Upper lobe of left lung (tissue), 6 donors: ENCODE results near the gene CFAP119. TPM values are rescaled to one million over a fixed set of nuclear protein-coding genes. Genes with fewer than 3 reads are reported as not detected.

Experiments used
- ATAC-seq, 2 donors: fragments of 200-7000 bp; cut with Tn5 transposase; one replicate each; pipeline ENCODE4 v1.9.1; 2022; ENCODE audit warnings: mild to moderate bottlenecking in 2 of 2, moderate library complexity in 2 of 2; ENCODE audit not compliant: low FRiP score in 2 of 2
- DNase-seq, 2 donors: peaks; one replicate each; pipeline ENCODE4 v3.0.0-alpha.2; 2019 to 2020
- H3K27ac ChIP-seq, 4 donors: fragments of 200-600 bp; sonication (generic); one replicate each; pipeline ENCODE4 v1.5.1; 2016 to 2019
- H3K27me3 ChIP-seq, 4 donors: fragments of 200-600 bp; sonication (generic); one replicate each; pipeline ENCODE4 v1.5.1; 2017 to 2019
- H3K36me3 ChIP-seq, 4 donors: fragments of 200-600 bp; sonication (generic); one replicate each; pipeline ENCODE4 v1.5.1; 2016 to 2019
- H3K4me1 ChIP-seq, 4 donors: fragments of 200-600 bp; sonication (generic); one replicate each; pipeline ENCODE4 v1.5.1; 2018 to 2019
- H3K4me3 ChIP-seq, 4 donors: fragments of 200-600 bp; sonication (generic); one replicate each; pipeline ENCODE4 v1.5.1; 2017 to 2019; ENCODE audit warnings: mild to moderate bottlenecking in 2 of 4, moderate library complexity in 1 of 4
- H3K9me3 ChIP-seq, 4 donors: fragments of 200-600 bp; sonication (generic); one replicate each; pipeline ENCODE4 v1.5.1; 2018 to 2019
- EP300 ChIP-seq, 4 donors: sonication (generic); formaldehyde crosslinking; IDR thresholded peaks; one replicate each; pipeline ENCODE4 v1.5.1; 2017; ENCODE audit warnings: antibody characterized with exemption in 4 of 4, control low read depth in 2 of 4
- POLR2A ChIP-seq, 4 donors: fragments of 450-650 bp; IDR thresholded peaks; one replicate each; pipeline ENCODE4 v1.5.1; 2016 to 2017; ENCODE audit warnings: antibody characterized with exemption in 4 of 4, mild to moderate bottlenecking in 2 of 4
- POLR2AphosphoS5 ChIP-seq, 2 donors: sonication (generic); formaldehyde crosslinking; IDR thresholded peaks; one replicate each; pipeline ENCODE4 v1.5.1; 2017; ENCODE audit warnings: antibody characterized with exemption in 2 of 2
- WGBS, 2 donors: methylation state at CpG; one replicate each; pipeline ENCODE4 v1.1.5; 2017 to 2018; 5-methylcytosine and 5-hydroxymethylcytosine counted together
- total RNA-seq, 6 donors: library from RNA; depleted of rRNA in 4 of 6; stranded (reverse); fragments of >200 nt in 4 of 6; gene quantifications; one replicate each; pipeline versions ENCODE4 v1.1.0 to v1.2.1, GENCODE V29; 2016 to 2021
- TF ChIP-seq, protein P1 (sequence below), 6 experiments: fragments of 450-650 bp in 4 of 6; fragments of 200-600 bp in 2 of 6; sonication (generic) in 2 of 6; IDR thresholded peaks; one replicate each; pipeline ENCODE4 v1.5.1; 2016 to 2019; ENCODE audit warnings: antibody characterized with exemption in 6 of 6
- donor health status: DM: no; HTN: no; CAD: no; lungs with moderate emphysema.
- donor health status: DM: no; HTN: yes; CAD: no; lungs with severe emphysema.

Gene CFAP119
- total RNA-seq, 6 donors from 2014 or later: 6.1 to 45.1 (median 16.0) TPM

DNA sequence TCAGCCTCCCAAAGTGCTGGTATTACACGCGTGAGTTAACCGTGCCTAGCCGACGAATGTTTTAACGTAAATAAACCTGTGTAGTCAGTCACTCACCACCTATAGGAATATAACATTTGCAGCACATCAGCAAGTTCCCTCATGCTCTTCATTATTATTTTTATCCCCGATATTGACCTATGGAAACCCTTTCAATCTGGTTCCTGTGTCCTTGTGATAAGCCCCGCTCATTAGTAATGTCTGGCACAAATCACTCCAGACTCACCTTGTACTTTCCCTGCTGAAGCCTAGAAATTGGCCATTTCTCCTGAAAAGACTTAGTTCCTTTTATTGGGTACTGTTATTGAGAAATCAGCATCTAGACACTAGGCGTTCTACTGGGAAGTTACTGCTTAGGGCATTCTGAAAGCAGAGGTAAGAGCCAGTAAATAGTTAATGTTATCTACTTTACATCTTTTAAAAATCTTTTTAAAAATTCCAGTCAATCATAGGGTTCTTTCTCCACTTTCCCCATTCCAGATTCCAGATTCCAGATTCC, 15.2 kb downstream of the CFAP119 start:
- ATAC-seq: no peak
- DNase-seq: no peak
- H3K4me1 ChIP-seq: peaks cover 15 to 20% (median 18%) of the 10 kb centered on the region in 4 donors
- no peak overlapping the region for H3K27ac ChIP-seq
- H3K27me3 ChIP-seq: no peaks in the 10 kb centered on the region
- H3K4me3 ChIP-seq: no peak overlapping the region
- peaks cover 4 to 39% (median 30%) of the 10 kb centered on the region in 4 donors for H3K36me3 ChIP-seq
- WGBS, 2 donors: 85 to 88% methylated on average over 9 of the region's 9 CpGs
- no peaks in the 10 kb centered on the region for H3K9me3 ChIP-seq
- TF ChIP-seq EP300 (IDR thresholded peaks at IDR 0.05) (no peak), POLR2A (IDR thresholded peaks at IDR 0.05) (no peak)

DNA sequence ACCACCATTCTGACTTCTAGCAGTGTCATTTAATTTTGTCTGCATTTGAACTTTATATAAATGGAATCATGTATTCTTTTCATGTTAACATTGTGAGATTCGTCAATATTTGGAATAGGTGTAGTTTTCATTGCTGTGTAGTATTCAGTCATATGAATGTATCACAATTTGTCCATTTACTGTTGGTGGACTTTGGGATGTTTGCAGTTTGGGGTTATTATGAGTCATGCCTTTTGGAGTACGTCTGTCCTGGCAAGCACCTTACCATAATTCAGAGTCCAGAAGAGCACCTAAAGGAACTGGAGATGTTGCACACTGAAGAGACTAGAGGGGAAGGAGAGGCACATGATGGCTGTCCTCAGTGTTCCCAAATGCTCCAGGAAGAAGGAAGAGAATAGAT, 16.8 kb downstream of the CFAP119 start:
- ATAC-seq (no peak), DNase-seq (peak in 1 of 2 donors; percentile 11)
- Histone ChIP-seq H3K27me3 (no peaks in the 10 kb centered on the region), H3K36me3 (peaks cover 0 to 27% (median 22%) of the 10 kb centered on the region in 4 donors), H3K9me3 (no peaks in the 10 kb centered on the region), H3K4me1 (peaks cover 20 to 32% (median 24%) of the 10 kb centered on the region in 4 donors), H3K4me3 (no peak overlapping the region), H3K27ac (no peak overlapping the region)
- 62 to 71% methylated on average over 2 of the region's 2 CpGs for whole genome bisulfite sequencing, 2 donors
- TF ChIP-seq, protein P1, sequence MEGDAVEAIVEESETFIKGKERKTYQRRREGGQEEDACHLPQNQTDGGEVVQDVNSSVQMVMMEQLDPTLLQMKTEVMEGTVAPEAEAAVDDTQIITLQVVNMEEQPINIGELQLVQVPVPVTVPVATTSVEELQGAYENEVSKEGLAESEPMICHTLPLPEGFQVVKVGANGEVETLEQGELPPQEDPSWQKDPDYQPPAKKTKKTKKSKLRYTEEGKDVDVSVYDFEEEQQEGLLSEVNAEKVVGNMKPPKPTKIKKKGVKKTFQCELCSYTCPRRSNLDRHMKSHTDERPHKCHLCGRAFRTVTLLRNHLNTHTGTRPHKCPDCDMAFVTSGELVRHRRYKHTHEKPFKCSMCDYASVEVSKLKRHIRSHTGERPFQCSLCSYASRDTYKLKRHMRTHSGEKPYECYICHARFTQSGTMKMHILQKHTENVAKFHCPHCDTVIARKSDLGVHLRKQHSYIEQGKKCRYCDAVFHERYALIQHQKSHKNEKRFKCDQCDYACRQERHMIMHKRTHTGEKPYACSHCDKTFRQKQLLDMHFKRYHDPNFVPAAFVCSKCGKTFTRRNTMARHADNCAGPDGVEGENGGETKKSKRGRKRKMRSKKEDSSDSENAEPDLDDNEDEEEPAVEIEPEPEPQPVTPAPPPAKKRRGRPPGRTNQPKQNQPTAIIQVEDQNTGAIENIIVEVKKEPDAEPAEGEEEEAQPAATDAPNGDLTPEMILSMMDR (IDR thresholded peaks at IDR 0.05): no peak
- TF ChIP-seq EP300 (IDR thresholded peaks at IDR 0.05): no peak
- no peak for TF ChIP-seq POLR2AphosphoS5 (IDR thresholded peaks at IDR 0.05)
- TF ChIP-seq POLR2A (IDR thresholded peaks at IDR 0.05): no peak

DNA sequence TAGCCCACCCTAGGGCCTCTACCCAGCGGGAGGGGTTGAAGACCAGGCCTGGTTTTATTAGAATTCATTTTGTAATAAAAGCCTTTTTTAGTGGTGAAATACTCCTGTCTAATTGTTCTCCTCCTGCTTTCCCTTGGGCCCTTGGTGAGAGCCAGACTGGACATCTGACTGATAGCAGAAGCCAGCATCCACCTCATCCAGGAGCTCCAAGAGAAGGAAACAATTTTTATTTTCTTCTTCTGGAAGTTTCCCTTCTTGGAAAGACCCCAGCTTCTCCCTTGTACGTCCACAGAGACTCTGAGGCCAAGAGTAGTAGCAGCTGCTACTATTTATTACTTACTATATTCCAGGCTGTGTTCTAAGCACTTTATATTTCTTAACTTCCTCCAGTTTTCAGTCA, 17.7 kb downstream of the CFAP119 start:
- no peak for ATAC-seq
- Histone ChIP-seq H3K36me3 (peaks cover 0 to 33% (median 26%) of the 10 kb centered on the region in 4 donors), H3K4me3 (no peak overlapping the region), H3K4me1 (peaks cover 15 to 35% (median 28%) of the 10 kb centered on the region in 4 donors), H3K27me3 (no peaks in the 10 kb centered on the region), H3K27ac (peak overlapping the region in 1 of 4 donors; percentile 12), H3K9me3 (no peaks in the 10 kb centered on the region)
- TF ChIP-seq, protein P1 (IDR thresholded peaks at IDR 0.05): no peak
- TF ChIP-seq EP300 (IDR thresholded peaks at IDR 0.05): no peak
- no peak for TF ChIP-seq POLR2A (IDR thresholded peaks at IDR 0.05)
- TF ChIP-seq POLR2AphosphoS5 (IDR thresholded peaks at IDR 0.05): no peak
- WGBS, 2 donors: 85 to 94% methylated on average over 2 of the region's 2 CpGs
- DNase-seq: no peak

DNA sequence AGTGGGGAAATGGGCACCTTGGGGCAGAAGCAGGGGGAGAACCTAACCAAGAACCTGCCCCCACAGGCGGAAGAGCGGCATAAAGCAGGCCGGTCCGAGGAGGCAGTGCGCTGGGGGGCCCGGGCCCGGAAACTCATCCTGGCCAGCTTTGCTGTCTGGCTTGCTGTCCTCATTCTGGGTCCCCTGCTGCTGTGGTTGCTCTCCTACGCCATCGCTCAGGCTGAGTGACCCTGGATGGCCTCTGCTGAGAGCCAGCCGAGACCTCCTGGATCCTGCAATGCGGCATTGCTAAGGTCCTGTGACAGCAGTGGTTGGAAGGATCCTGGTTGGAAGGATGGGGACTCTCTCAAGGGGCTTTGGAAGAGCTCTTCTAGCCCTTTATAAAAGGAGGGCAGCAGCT, 18.1 kb downstream of the CFAP119 start:
- WGBS, 2 donors: 94 to 96% methylated on average over 11 of the region's 11 CpGs
- no peak for DNase-seq

DNA sequence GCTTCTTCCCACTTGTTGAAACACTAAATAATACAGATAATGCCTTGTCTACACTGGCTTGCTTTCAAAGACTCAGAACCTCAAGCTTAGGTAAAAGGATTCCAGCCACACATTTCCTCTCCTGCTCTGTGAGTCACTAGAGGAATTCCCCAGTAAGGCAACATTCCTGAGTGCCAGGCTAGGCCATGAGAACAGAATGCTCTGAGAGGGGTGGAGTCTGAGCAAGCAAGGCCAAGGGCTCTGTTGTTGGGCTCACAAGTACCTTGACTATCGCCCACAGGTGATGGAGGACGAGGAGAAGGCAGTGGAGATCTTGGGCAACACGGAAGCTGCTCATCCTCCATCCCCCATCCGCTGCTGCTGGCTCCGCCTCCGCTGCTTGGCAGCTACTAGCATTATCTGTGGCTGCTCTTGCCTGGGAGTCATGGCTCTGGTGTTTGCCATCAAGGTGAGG, 20.4 kb downstream of the CFAP119 start:
- Histone ChIP-seq H3K27ac (peak overlapping the region; percentile 81 to 88 (median 86)), H3K36me3 (peaks cover 21 to 60% (median 53%) of the 10 kb centered on the region in 4 donors), H3K4me1 (peaks cover 4 to 27% (median 22%) of the 10 kb centered on the region in 4 donors), H3K9me3 (no peaks in the 10 kb centered on the region), H3K4me3 (peak overlapping the region in 3 of 4 donors; percentile 21 to 39 (median 34)), H3K27me3 (no peaks in the 10 kb centered on the region)
- TF ChIP-seq EP300 (IDR thresholded peaks at IDR 0.05) (peak in 1 of 4 donors; percentile 88), POLR2AphosphoS5 (IDR thresholded peaks at IDR 0.05) (peak; percentile 56 to 81), POLR2A (IDR thresholded peaks at IDR 0.05) (peak in 1 of 4 donors; percentile 58)
- TF ChIP-seq, protein P1 (IDR thresholded peaks at IDR 0.05): no peak
- ATAC-seq (peak; percentile 67 to 90), DNase-seq (peak in 1 of 2 donors; percentile 94)
- WGBS, 2 donors: 60 to 69% methylated on average over 1 to 6 of the region's 6 CpGs

More for the DNA sequence above, 18.1 kb downstream of the CFAP119 start:
- no peak for ATAC-seq
- no peaks in the 10 kb centered on the region for H3K27me3 ChIP-seq
- no peak for TF ChIP-seq POLR2AphosphoS5 (IDR thresholded peaks at IDR 0.05)
- no peak for TF ChIP-seq POLR2A (IDR thresholded peaks at IDR 0.05)
- peaks cover 0 to 38% (median 30%) of the 10 kb centered on the region in 4 donors for H3K36me3 ChIP-seq
- H3K4me3 ChIP-seq: no peak overlapping the region
- peak overlapping the region in 1 of 4 donors; percentile 12 for H3K27ac ChIP-seq
- peaks cover 14 to 32% (median 28%) of the 10 kb centered on the region in 4 donors for H3K4me1 ChIP-seq
- H3K9me3 ChIP-seq: no peaks in the 10 kb centered on the region
